Omental fat pad (tissue), 4 donors: ENCODE measurements around the gene RAB27A. TPM values are rescaled to one million over a fixed set of nuclear protein-coding genes. Genes with fewer than 3 reads are reported as not detected.

Experiments
- ATAC-seq: fragments of 150-250 bp; one replicate; pipeline ENCODE4 v1.9.1; 2016; ENCODE audit warnings: mild to moderate bottlenecking, moderate library complexity; ENCODE audit not compliant: low FRiP score
- DNase-seq: peaks from one replicate; pipeline ENCODE4 v3.0.0-alpha.2; 2019; ENCODE audit warnings: low spot score
- CTCF ChIP-seq, 3 donors: fragments of 450-650 bp; IDR thresholded peaks; one replicate each; pipeline ENCODE4 v1.5.1; 2016 to 2017; ENCODE audit warnings: antibody characterized with exemption in 3 of 3, mild to moderate bottlenecking in 3 of 3, moderate library complexity in 2 of 3
- total RNA-seq, 4 donors: library from RNA; depleted of rRNA; stranded (reverse); fragments of >200 nt; gene quantifications; one replicate each; pipeline ENCODE4 v1.1.0, GENCODE V29; 2016

Gene RAB27A
- total RNA-seq, 4 donors from 2014 or later, result 11.1 to 33.4 (median 19.8) TPM

- TF ChIP-seq CTCF (IDR thresholded peaks at IDR 0.05), result no peak
- ATAC-seq, result no peak
- no peak for DNase-seq
Measured at GRCh38 chr15:55186331-55186730, 103.3 kb downstream of the RAB27A start.

DNA sequence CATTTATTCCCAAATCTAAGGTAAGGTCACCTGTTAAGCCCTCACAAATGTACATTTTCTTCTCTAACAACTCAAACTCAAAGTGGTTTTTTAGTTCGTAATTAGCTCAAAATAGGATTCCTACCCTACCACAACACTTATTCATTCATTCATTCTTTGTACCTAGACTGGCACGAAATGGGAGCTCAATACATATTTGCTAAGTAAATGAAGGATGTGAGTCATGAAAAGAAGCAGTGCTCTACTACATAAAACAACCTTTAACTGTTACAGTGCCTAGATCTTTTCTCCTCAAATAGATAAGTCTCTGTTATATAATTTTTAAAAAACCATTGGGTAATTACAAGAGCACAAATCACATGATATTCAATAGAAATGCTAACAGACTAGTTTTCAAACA lies 105.9 kb downstream of the RAB27A start:
- DNase-seq (no peak), ATAC-seq (no peak)
- no peak for TF ChIP-seq CTCF (IDR thresholded peaks at IDR 0.05)

DNA sequence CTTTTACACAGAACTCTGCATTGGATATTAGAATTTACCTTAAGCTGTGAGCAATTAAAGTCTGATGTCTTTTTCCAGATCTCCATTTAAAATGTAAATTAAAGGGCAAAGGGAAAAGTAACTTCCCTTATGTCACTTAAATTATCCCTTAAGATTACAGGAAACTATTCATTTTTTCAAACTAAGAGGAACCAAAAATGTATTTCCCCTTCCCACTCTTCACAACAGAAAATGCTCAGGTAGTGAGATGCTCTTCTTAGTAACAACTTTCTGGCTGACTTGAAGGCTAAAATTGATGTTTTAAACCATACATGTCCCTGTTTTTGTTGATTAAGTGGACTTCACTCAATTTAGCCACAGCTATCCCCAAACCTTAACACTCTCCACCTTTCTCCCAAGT lies 110.5 kb downstream of the RAB27A start:
- ATAC-seq (no peak), DNase-seq (no peak)
- TF ChIP-seq CTCF (IDR thresholded peaks at IDR 0.05), result no peak

- DNase-seq (no peak), ATAC-seq (no peak)
- no peak for TF ChIP-seq CTCF (IDR thresholded peaks at IDR 0.05)
Measured at GRCh38 chr15:55170361-55170760, 119.3 kb downstream of the RAB27A start.

- no peak for DNase-seq
- peak in 1 of 3 donors; percentile 19 for TF ChIP-seq CTCF (IDR thresholded peaks at IDR 0.05)
- ATAC-seq, result no peak
Measured at GRCh38 chr15:55168350-55168974, 121.2 kb downstream of the RAB27A start.

DNA sequence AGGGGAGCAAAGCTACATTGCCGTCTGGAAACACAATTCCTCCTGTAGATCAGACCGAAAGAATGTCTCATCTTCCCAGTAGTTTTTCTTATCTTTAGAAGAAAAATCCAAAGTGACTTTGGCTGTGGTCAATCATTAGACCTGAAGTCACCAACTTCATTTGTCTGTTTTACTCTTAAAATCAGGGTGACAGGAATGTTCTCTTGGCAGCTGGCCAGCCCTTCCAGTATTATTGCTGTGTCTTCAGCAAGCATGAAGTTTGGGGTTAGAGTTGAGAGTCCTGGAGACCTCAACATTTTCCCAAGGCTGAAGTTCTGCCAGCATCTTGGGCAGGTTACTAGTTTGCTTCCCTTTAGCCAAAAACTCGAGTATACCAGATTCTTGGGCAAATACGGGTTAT lies 125.3 kb downstream of the RAB27A start:
- DNase-seq, result no peak
- TF ChIP-seq CTCF (IDR thresholded peaks at IDR 0.05), result no peak
- no peak for ATAC-seq

Other genes with a start within 250 kb of the RAB27A start
- gene RSL24D1, start 92.9 kb downstream of the RAB27A start, total RNA-seq, result 10 to 100 TPM; 49.3 to 67.5 (median 55.0) TPM
- gene PIGBOS1, start 29.3 kb upstream of the RAB27A start, total RNA-seq, result 10 to 100 TPM in 3 of 4 donors, 1 to 10 TPM in 1; 8.2 to 13.8 (median 11.4) TPM
- 10 to 100 TPM in 3 of 4 donors, 1 to 10 TPM in 1; 8.2 to 14.5 (median 11.1) TPM for gene PIGB, start 29.4 kb upstream of the RAB27A start, total RNA-seq
- gene CCPG1, start 118.5 kb upstream of the RAB27A start, total RNA-seq, result 10 to 100 TPM; 38.8 to 75.2 (median 58.0) TPM
- 1 to 10 TPM in 3 of 4 donors, under 1 TPM in 1; 0.84 to 4.1 (median 2.7) TPM for gene PIERCE2, start 118.7 kb upstream of the RAB27A start, total RNA-seq
- gene DNAAF4, start 218.4 kb upstream of the RAB27A start, total RNA-seq, result 1 to 10 TPM in 2 of 4 donors, under 1 TPM in 2; 0.36 to 2.4 (median 1.3) TPM